Gastroesophageal sphincter (tissue), 4 donors: ENCODE measurements around the gene GPX6. TPM values are rescaled to one million over a fixed set of nuclear protein-coding genes. Genes with fewer than 3 reads are reported as not detected.

Experiments used
- ATAC-seq: fragments of 150-250 bp; one replicate; pipeline ENCODE4 v1.9.1; 2016; ENCODE audit warnings: mild to moderate bottlenecking, moderate library complexity
- H3K27ac ChIP-seq, 4 donors: fragments of 200-600 bp; sonication (generic) in 3 of 4; 1 replicate in 3 of 4; 2 replicates in 1 of 4; pipeline ENCODE4 v1.5.1; 2016 to 2019
- H3K27me3 ChIP-seq: fragments of 200-600 bp; sonication (generic); one replicate; pipeline ENCODE4 v1.5.1; 2019
- H3K36me3 ChIP-seq, 2 donors: fragments of 200-600 bp; sonication (generic); one replicate each; pipeline ENCODE4 v1.5.1; 2019; ENCODE audit warnings: control low read depth in 1 of 2
- H3K4me1 ChIP-seq, 3 donors: fragments of 200-600 bp; sonication (generic); 1 replicate in 2 of 3; 2 replicates in 1 of 3; pipeline ENCODE4 v1.5.1; 2016 to 2019; ENCODE audit warnings: control low read depth in 2 of 3
- H3K4me3 ChIP-seq, 2 donors: fragments of 200-600 bp; sonication (generic); one replicate each; pipeline ENCODE4 v1.5.1; 2019; ENCODE audit warnings: mild to moderate bottlenecking in 1 of 2, moderate library complexity in 1 of 2
- H3K9me3 ChIP-seq, 3 donors: fragments of 200-600 bp; sonication (generic); one replicate each; pipeline ENCODE4 v1.5.1; 2017 to 2019; ENCODE audit warnings: control low read depth in 2 of 3
- EP300 ChIP-seq: sonication (generic); formaldehyde crosslinking; IDR thresholded peaks from one replicate; pipeline ENCODE4 v1.6.1; 2017; ENCODE audit warnings: antibody characterized with exemption, mild to moderate bottlenecking
- POLR2A ChIP-seq, 2 donors: fragments of 450-650 bp; IDR thresholded peaks; one replicate each; pipeline ENCODE4 v1.6.1; 2017; ENCODE audit warnings: antibody characterized with exemption in 2 of 2, mild to moderate bottlenecking in 2 of 2, moderate library complexity in 1 of 2
- POLR2AphosphoS5 ChIP-seq: sonication (generic); formaldehyde crosslinking; IDR thresholded peaks from one replicate; pipeline ENCODE4 v1.6.1; 2017; ENCODE audit warnings: antibody characterized with exemption
- WGBS, 2 donors: methylation state at CpG; one replicate each; pipeline ENCODE4 v1.1.5; 2018; ENCODE audit warnings: low coverage in 1 of 2; 5-methylcytosine and 5-hydroxymethylcytosine counted together
- total RNA-seq, 4 donors: library from RNA; depleted of rRNA; stranded (reverse); fragments of >200 nt; gene quantifications; one replicate each; pipeline ENCODE4 v1.1.0, GENCODE V29; 2016
- TF ChIP-seq, protein P1 (sequence below), 4 experiments: fragments of 200-600 bp in 2 of 4; fragments of 450-650 bp in 2 of 4; sonication (generic) in 1 of 4; IDR thresholded peaks; one replicate each; pipeline ENCODE4 v1.5.1; 2017 to 2019; ENCODE audit warnings: antibody characterized with exemption in 4 of 4, mild to moderate bottlenecking in 2 of 4, moderate library complexity in 2 of 4

Gene GPX6
- total RNA-seq, 4 donors from 2014 or later, result not detected

GRCh38 chr6:28543651-28544610 is 28.3 kb upstream of the GPX6 start:
- no peak overlapping the region for H3K27ac ChIP-seq
- TF ChIP-seq, protein P1, sequence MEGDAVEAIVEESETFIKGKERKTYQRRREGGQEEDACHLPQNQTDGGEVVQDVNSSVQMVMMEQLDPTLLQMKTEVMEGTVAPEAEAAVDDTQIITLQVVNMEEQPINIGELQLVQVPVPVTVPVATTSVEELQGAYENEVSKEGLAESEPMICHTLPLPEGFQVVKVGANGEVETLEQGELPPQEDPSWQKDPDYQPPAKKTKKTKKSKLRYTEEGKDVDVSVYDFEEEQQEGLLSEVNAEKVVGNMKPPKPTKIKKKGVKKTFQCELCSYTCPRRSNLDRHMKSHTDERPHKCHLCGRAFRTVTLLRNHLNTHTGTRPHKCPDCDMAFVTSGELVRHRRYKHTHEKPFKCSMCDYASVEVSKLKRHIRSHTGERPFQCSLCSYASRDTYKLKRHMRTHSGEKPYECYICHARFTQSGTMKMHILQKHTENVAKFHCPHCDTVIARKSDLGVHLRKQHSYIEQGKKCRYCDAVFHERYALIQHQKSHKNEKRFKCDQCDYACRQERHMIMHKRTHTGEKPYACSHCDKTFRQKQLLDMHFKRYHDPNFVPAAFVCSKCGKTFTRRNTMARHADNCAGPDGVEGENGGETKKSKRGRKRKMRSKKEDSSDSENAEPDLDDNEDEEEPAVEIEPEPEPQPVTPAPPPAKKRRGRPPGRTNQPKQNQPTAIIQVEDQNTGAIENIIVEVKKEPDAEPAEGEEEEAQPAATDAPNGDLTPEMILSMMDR (IDR thresholded peaks at IDR 0.05), result no peak
- TF ChIP-seq POLR2AphosphoS5 (no peak), POLR2A (IDR thresholded peaks at IDR 0.05) (no peak), EP300 (no peak)

GRCh38 chr6:28542440-28543296 is 27.1 kb upstream of the GPX6 start:
- TF ChIP-seq POLR2AphosphoS5, result no peak
- TF ChIP-seq, protein P1 (IDR thresholded peaks at IDR 0.05), result no peak
- TF ChIP-seq EP300, result no peak
- no peak for TF ChIP-seq POLR2A (IDR thresholded peaks at IDR 0.05)
- no peaks in the 10 kb centered on the region for H3K36me3 ChIP-seq
- H3K4me3 ChIP-seq, result no peak overlapping the region
- H3K27ac ChIP-seq, result no peak overlapping the region
- ATAC-seq, result no peak
- peaks cover 70% of the 10 kb centered on the region for H3K27me3 ChIP-seq
- peaks cover 0 to 14% (median 0%) of the 10 kb centered on the region in 3 donors for H3K9me3 ChIP-seq
- WGBS, 2 donors, result 0 to 5% methylated on average over 8 to 23 of the region's 30 CpGs
- H3K4me1 ChIP-seq, result no peaks in the 10 kb centered on the region

More at GRCh38 chr6:28543651-28544610, 28.3 kb upstream of the GPX6 start:
- no peak overlapping the region for H3K4me3 ChIP-seq
- H3K4me1 ChIP-seq, result no peaks in the 10 kb centered on the region
- H3K9me3 ChIP-seq, result peaks cover 0 to 19% (median 0%) of the 10 kb centered on the region in 3 donors
- peaks cover 65% of the 10 kb centered on the region for H3K27me3 ChIP-seq
- no peak for ATAC-seq
- H3K36me3 ChIP-seq, result no peaks in the 10 kb centered on the region
- 10 to 17% methylated on average over 17 to 29 of the region's 31 CpGs for WGBS, 2 donors

- WGBS, 2 donors, result 39 to 52% methylated on average over 7 of the region's 7 CpGs
- TF ChIP-seq, protein P1 (IDR thresholded peaks at IDR 0.05), result no peak
- TF ChIP-seq EP300, result no peak
- no peak for TF ChIP-seq POLR2AphosphoS5
- TF ChIP-seq POLR2A (IDR thresholded peaks at IDR 0.05), result no peak
- ATAC-seq, result no peak
- Histone ChIP-seq H3K4me3 (no peak overlapping the region), H3K4me1 (no peaks in the 10 kb centered on the region), H3K36me3 (no peaks in the 10 kb centered on the region), H3K27me3 (peaks cover 70% of the 10 kb centered on the region), H3K27ac (no peak overlapping the region), H3K9me3 (peaks cover 0 to 11% (median 0%) of the 10 kb centered on the region in 3 donors)
Observed at GRCh38 chr6:28541996-28542395, 26.4 kb upstream of the GPX6 start.

DNA sequence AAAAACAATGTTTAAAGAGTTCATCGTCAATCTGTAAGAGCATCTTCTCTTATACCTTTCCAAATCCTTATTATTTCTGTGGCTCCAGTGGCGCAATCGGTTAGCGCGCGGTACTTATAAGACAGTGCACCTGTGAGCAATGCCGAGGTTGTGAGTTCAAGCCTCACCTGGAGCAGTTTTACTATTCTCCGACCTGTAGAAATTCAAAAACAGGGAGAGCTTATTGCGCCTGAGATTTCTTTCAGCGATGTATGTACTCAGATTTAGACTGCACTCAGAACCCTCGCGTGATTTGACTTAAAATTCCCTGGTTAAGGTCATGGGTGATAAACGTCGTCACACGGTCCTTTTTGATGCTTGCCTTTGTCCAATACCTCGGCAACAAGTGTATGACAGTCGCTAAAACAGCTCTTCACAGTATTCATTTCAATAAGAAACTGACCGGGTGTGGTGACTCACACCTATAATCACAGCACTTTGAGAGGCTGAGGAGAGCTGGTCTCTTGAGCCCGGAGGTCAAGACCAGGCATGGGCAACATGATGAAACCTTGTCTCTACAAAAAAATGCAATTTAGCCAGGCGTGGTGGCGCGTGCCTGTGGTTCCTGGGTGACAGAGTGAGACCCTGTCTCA is 22.0 kb upstream of the GPX6 start:
- TF ChIP-seq POLR2A (IDR thresholded peaks at IDR 0.05) (no peak), POLR2AphosphoS5 (no peak), EP300 (no peak)
- TF ChIP-seq, protein P1 (IDR thresholded peaks at IDR 0.05), result no peak
- H3K27me3 ChIP-seq, result peaks cover 72% of the 10 kb centered on the region
- no peak for ATAC-seq

More for the DNA sequence above, 22.0 kb upstream of the GPX6 start:
- H3K27ac ChIP-seq, result no peak overlapping the region
- no peaks in the 10 kb centered on the region for H3K4me1 ChIP-seq
- H3K4me3 ChIP-seq, result no peak overlapping the region
- H3K9me3 ChIP-seq, result peaks cover 0 to 11% (median 0%) of the 10 kb centered on the region in 3 donors
- 30 to 48% methylated on average over 6 to 20 of the region's 22 CpGs for WGBS, 2 donors
- no peaks in the 10 kb centered on the region for H3K36me3 ChIP-seq
